B cell (primary cell): ENCODE data around the gene SLC23A2. TPM values are rescaled to one million over a fixed set of nuclear protein-coding genes. Genes with fewer than 3 reads are reported as not detected.

ENCODE experiments used
- ATAC-seq: fragments of 200-7000 bp; cut with Tn5 transposase; one replicate; pipeline ENCODE4 v1.10.0; 2021; ENCODE audit warnings: low read depth, mild to moderate bottlenecking, moderate number of reproducible peaks, moderate library complexity
- CTCF ChIA-PET: fragments of 350-600 bp; sonication (Branson Sonifier 250); formaldehyde crosslinking; loops from one replicate; lab custom pipeline; 2021; ENCODE audit warnings: antibody characterized with exemption, inconsistent platforms; lab: Charles Lee
- POLR2A ChIA-PET: fragments of 350-600 bp; sonication (Branson Sonifier 250); formaldehyde crosslinking; loops from one replicate; lab custom pipeline; 2021; ENCODE audit warnings: antibody characterized with exemption; lab: Charles Lee
- DNase-seq: peaks from one replicate; pipeline ENCODE4 v3.0.0; 2013
- H2AFZ ChIP-seq: 2 replicates; pipeline ENCODE4 v1.6.1; 2012; ENCODE audit warnings: mild to moderate bottlenecking, low read depth, low read length; ENCODE audit not compliant: insufficient read depth, poor library complexity, severe bottlenecking
- H3K27ac ChIP-seq, 2 donors: 1 replicate in 1 of 2; 2 replicates in 1 of 2; pipeline ENCODE4 v1.5.1; 2012 to 2013; ENCODE audit warnings: low read length in 2 of 2, mild to moderate bottlenecking in 2 of 2, moderate library complexity in 1 of 2
- H3K27me3 ChIP-seq, 4 experiments: fragments of 200-600 bp in 1 of 4; sonication (generic) in 1 of 4; replicated peaks in 1 of 4; 1 replicate in 2 of 4; 2 replicates in 2 of 4; pipeline versions ENCODE4 v1.6.1 to v1.7.0; 2013 to 2016; ENCODE audit warnings: low read length in 3 of 4, mild to moderate bottlenecking in 2 of 4, mixed read lengths in 1 of 4, moderate library complexity in 1 of 4; ENCODE audit not compliant: insufficient read depth in 4 of 4, control insufficient read depth in 3 of 4; ENCODE audit errors: control extremely low read depth in 1 of 4
- H3K36me3 ChIP-seq, 2 experiments: replicated peaks in 1 of 2; 1 replicate in 1 of 2; 2 replicates in 1 of 2; pipeline versions ENCODE4 v1.6.1 to v1.7.1; 2013; ENCODE audit warnings: low read length in 1 of 2; ENCODE audit not compliant: insufficient read depth in 2 of 2, control insufficient read depth in 1 of 2; ENCODE audit errors: control extremely low read depth in 1 of 2, extremely low read depth in 1 of 2
- H3K4me1 ChIP-seq, 2 donors: fragments of 200-600 bp in 1 of 2; sonication (generic) in 1 of 2; 1 replicate in 1 of 2; 2 replicates in 1 of 2; pipeline versions ENCODE4 v1.5.1 to v1.6.1; 2013 to 2017; ENCODE audit warnings: low read length in 2 of 2; ENCODE audit not compliant: control insufficient read depth in 2 of 2, insufficient read depth in 2 of 2
- H3K4me2 ChIP-seq: replicated peaks from 2 replicates; pipeline ENCODE3; 2012; ENCODE audit warnings: mild to moderate bottlenecking, low read depth, low read length; ENCODE audit not compliant: poor library complexity, severe bottlenecking
- H3K4me3 ChIP-seq, 5 experiments: fragments of 200-600 bp in 1 of 5; sonication (generic) in 1 of 5; 1 replicate in 3 of 5; 2 replicates in 2 of 5; pipeline versions ENCODE4 v1.5.1 to v1.7.0; 2011 to 2016; ENCODE audit warnings: low read length in 4 of 5, mild to moderate bottlenecking in 4 of 5, low read depth in 2 of 5, control low read depth in 1 of 5, moderate library complexity in 1 of 5; ENCODE audit not compliant: insufficient read depth in 1 of 5; ENCODE audit errors: control extremely low read depth in 1 of 5, extremely low read depth in 1 of 5
- H3K79me2 ChIP-seq: fragments of 200-600 bp; sonication (generic); one replicate; pipeline ENCODE4 v1.6.0; 2016; ENCODE audit warnings: low read length; ENCODE audit not compliant: control insufficient read depth, insufficient read depth
- H3K9ac ChIP-seq: fragments of 200-600 bp; sonication (generic); 2 replicates; pipeline ENCODE4 v1.6.1; 2017; ENCODE audit warnings: mild to moderate bottlenecking, low read length, moderate library complexity
- H3K9me3 ChIP-seq, 3 donors: one replicate each; pipeline versions ENCODE4 v1.6.1 to v1.7.1; 2013; ENCODE audit warnings: low read length in 2 of 3; ENCODE audit not compliant: control insufficient read depth in 2 of 3, insufficient read depth in 1 of 3; ENCODE audit errors: control extremely low read depth in 1 of 3
- H4K20me1 ChIP-seq: 2 replicates; pipeline ENCODE4 v1.6.0; 2012; ENCODE audit warnings: mild to moderate bottlenecking, low read length; ENCODE audit not compliant: insufficient read depth, control insufficient read depth, poor library complexity, severe bottlenecking
- H3K27ac Mint-ChIP-seq: one replicate; pipeline ENCODE4 v1.8.0; 2021; ENCODE audit warnings: mixed read lengths
- H3K27me3 Mint-ChIP-seq: one replicate; pipeline ENCODE4 v1.8.0; 2021; ENCODE audit warnings: mixed read lengths
- H3K4me1 Mint-ChIP-seq: one replicate; pipeline ENCODE4 v1.8.0; 2021; ENCODE audit warnings: mixed read lengths
- H3K4me3 Mint-ChIP-seq: one replicate; pipeline ENCODE4 v1.8.0; 2021; ENCODE audit warnings: mixed read lengths
- H3K9me3 Mint-ChIP-seq: one replicate; pipeline ENCODE4 v1.8.0; 2022; ENCODE audit warnings: mixed read lengths; ENCODE audit not compliant: insufficient read depth
- CTCF ChIP-seq: fragments of 200-600 bp; IDR thresholded peaks from one replicate; pipeline ENCODE4 v1.8.0; 2022; ENCODE audit warnings: antibody characterized with exemption, mild to moderate bottlenecking
- EZH2 ChIP-seq: IDR thresholded peaks from 2 replicates; pipeline ENCODE4 v1.6.1; 2012; ENCODE audit warnings: borderline replicate concordance, low read depth, mild to moderate bottlenecking, moderate library complexity, low read length; ENCODE audit not compliant: insufficient read depth, poor library complexity, severe bottlenecking
- WGBS: methylation state at CpG from one replicate; pipeline ENCODE4 v1.1.5; 2013; ENCODE audit warnings: missing lambda C conversion rate; ENCODE audit not compliant: insufficient coverage; 5-methylcytosine and 5-hydroxymethylcytosine counted together
- intact Hi-C: fragments of 100-400 bp; cut with micrococcal nuclease; formaldehyde crosslinking; loops from one replicate; pipeline ENCODE4 v1.10.0; 2022
- polyA plus RNA-seq: library from polyadenylated mRNA; depleted of rRNA; stranded (reverse); fragments of >200 nt; gene quantifications from 2 replicates; pipeline ENCODE4 v1.2.3, GENCODE V29; 2012
- total RNA-seq, 2 donors: library from RNA; stranded (reverse); fragments of 120-200 nt in 1 of 2; gene quantifications; 1 replicate in 1 of 2; 2 replicates in 1 of 2; pipeline versions ENCODE4 v1.2.3 to v1.2.4, GENCODE V29; 2013 to 2022

The SLC23A2 gene
- total and polyA plus RNA-seq, 2 donors (not counting 1 experiment from before 2014, with no cell fraction given): 23.6 to 70.7 TPM

DNA sequence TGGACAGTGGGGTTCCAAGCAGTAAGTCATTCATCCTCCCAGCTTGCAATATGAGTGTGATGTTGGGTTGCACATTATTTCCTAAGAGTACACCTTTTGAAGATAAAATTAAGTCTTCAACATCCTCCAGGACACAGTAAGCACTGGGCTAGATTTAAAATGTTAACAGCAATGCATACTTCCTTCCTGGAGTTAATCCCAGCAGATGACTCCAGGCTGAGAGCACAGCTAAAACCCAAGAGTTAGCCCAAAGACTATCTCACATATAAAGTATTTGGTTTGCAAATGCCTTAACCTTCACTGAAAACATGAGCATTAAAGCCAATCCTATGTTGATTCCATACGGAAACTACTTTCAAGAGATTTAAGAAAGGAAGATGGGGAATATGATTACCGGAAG, 69.2 kb downstream of the SLC23A2 start:
- H3K27me3 Mint-ChIP-seq: no peaks in the 10 kb centered on the region
- intact Hi-C loops: no loop called here

More for the DNA sequence above, 69.2 kb downstream of the SLC23A2 start:
- Histone ChIP-seq H3K9ac (no peak overlapping the region), H3K4me3 (no peak overlapping the region), H3K27me3 (no peaks in the 10 kb centered on the region), H4K20me1 (peaks cover 9% of the 10 kb centered on the region), H3K4me2 (no peak overlapping the region), H3K36me3 (peaks cover 0 to 49% of the 10 kb centered on the region in 2 experiments), H2AFZ (no peak overlapping the region), H3K79me2 (peaks cover 64% of the 10 kb centered on the region), H3K27ac (no peak overlapping the region), H3K4me1 (no peaks in the 10 kb centered on the region), H3K9me3 (no peaks in the 10 kb centered on the region)
- ChIA-PET CTCF (interaction anchor here (1.1 to 2.6 kb wide), 3 partner anchors 14 to 18 kb away, joined by 4 to 10 read pairs (median 4); no protein-coding TSS in a partner anchor), POLR2A (no interaction called here)
- H3K9me3 Mint-ChIP-seq: no peaks in the 10 kb centered on the region
- peaks cover 13% of the 10 kb centered on the region for H3K4me1 Mint-ChIP-seq
- DNase-seq (no peak), ATAC-seq (no peak)
- WGBS: no CpG with 5 or more reads among the region's 2 CpGs
- no peak for TF ChIP-seq EZH2
- TF ChIP-seq CTCF: no peak
- no peak overlapping the region for H3K27ac Mint-ChIP-seq
- H3K4me3 Mint-ChIP-seq: no peak overlapping the region
